GM10847 (cell line): ENCODE data around the gene CTDP1.

Experiments used
- POLR2A ChIP-seq: IDR thresholded peaks from 2 replicates; pipeline ENCODE4 v1.6.1; 2011; ENCODE audit not compliant: insufficient read length; ENCODE audit errors: extremely low read depth

The CTDP1 gene

DNA sequence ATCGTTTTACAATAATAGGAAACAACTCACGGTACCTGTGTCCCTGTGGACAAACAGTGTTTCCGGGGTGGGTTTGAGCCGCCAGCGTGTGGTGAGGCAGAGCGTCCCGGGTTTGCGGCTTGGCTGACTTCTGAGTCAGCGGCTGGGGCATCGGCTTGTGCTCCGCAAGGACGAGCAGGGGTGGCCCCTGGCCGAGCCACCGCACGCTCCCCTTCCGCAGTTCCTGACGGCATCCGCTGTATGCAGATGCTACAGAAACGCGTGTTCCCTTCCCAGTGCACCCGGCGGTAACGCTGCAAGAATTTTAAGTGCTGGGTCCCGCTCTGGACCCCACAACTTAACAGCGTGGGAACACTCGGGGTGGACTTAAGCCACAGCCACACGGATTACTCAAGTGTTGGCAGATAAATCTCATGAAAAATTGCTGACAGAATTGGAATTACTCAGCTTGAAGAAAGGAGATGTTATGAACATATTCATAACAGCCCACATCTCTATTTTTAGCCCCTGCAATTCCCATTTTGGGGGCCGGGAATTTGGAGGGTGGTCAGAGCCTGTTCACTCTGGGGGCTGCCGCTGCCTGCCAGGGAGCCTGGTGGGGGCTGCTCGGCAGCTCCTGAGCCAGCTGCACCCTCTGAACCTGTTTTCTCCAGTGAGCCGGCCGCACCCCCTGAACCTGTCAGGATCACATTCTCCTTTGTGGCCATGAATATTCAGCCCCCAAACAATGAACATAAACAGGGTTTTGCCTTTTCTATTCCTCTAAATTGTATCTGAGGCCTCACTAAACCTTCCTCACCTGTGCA is 105.6 kb downstream of the CTDP1 start:
- TF ChIP-seq POLR2A, result no peak

DNA sequence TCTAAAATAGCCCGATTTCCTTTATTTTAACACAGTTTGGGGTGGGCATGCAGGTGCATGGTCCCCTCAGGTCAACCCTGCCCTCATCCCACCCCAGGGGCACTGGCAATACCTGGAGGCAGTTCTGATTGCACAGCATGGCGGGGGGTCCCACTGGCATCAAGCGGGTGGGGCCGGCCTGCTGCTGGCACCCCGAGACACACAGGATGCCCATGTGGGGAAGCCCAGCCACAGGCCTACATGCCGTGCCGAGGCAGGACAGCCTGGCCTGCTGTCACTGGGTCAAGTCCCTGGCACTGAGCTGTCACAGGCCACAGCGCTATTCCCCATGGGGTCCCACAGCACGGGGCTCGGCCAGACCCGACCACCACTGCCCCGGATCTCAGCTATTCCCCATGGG is 106.2 kb downstream of the CTDP1 start:
- no peak for TF ChIP-seq POLR2A

DNA sequence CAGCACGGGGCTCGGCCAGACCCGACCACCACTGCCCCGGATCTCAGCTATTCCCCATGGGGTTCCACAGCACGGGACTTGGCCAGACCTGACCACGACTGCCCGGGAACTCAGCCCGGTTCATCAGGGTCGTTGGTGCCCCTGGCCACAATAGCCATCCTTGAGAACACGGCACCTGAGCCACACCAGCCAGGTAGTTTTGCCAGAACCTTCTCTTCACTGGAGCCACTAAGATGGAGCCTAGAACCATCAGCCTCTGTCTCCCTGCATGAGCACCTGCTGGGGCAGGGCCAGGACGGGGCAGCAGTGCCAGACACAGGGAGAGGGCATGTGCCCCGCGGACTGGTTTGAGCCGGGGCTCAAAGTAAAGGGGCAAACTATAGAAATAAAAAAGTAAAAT is 106.7 kb downstream of the CTDP1 start:
- TF ChIP-seq POLR2A, result no peak

DNA sequence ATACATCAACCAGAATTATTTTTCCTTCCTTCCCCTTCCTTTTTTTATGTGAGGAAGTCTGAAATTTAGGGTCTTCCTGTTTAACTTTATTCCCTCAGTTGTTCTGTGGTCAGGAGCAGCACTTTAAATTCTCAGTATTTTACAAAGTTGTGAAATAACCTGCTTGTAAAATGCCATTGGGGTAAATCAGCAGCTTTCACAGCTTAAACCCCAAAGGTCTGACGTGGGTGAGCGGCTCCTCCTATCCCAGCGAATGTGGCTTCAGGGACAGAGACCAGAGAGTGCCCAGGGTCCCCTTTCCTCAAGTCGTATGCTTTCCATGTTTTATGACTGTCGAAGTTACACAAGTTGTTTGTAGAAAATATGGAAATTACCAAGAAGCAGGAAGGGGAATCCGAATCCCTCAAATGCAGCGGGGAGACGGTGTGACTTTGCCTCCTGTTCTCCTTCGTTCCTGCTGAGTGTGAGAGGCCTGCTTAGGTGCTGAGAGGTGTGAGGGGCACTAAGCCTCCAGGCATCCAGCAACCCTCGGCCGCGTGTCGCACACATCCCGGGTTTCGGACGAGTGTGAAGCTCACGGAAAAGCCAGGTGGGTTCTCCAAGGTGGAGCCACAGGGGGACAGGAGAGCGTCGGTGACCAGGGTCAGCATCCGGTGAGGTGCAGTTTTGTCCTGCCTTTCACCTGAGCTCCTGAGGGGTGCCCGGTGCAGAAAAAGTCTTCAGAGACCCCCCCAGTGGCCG is 107.4 kb downstream of the CTDP1 start:
- TF ChIP-seq POLR2A, result no peak

DNA sequence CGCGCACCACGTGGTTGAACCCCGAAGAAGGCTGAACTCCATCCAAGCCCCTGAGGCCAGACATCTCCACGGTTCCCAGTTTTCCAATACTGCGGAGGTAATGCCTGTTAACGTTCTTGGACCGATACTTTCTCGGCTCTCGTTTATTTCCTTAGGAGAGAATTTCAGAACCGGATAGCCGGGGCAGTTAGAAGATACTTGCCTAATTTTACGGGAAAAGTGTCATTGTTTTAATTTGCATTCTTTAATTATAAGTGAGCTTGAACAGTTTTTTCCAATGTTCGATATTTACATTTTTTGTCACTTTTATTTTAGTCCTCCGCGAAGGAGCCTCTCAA is 107.9 kb downstream of the CTDP1 start:
- no peak for TF ChIP-seq POLR2A

DNA sequence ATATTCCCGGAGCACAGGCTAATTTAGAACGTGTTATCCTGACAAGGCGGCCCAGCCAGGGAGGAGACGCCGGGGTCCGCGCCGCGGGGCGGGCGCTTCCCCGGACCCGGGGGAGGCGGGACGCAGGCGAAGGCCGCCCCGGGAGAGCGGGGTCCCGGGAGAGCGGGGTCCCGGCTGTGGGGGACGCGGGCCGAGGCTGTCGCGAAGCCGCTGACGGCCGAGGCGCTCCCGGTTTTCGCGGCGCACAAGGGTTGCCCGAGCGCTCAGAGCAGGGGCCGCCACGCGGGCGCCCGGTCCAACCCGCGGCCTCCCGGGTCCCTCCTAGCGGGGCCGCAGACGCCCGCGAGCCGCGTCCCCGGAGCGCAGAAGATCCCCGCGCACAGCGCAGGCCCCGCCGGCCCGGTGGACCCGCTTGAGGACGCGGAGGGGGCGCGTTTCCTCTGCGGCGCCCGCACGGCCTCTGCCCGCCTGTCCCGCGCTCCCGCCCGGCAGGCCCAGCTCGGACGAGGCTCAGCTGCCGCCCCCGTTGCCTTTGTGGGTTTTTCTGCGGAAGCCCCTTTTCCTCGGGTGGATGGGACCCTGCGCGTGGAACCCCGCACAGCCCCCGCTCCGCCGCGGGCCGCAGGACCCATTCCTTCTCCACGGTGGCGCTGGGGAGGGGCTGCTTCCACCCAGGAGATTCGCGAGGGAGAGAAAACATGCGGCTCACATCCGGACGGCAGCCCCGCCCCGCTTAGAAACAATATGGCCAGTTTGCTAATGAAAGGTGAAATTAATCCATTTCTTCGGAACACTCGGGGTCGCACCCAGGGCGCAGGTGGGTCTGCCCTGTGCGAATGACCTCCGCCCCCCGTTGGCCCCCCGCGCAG is 108.5 kb downstream of the CTDP1 start:
- no peak for TF ChIP-seq POLR2A

DNA sequence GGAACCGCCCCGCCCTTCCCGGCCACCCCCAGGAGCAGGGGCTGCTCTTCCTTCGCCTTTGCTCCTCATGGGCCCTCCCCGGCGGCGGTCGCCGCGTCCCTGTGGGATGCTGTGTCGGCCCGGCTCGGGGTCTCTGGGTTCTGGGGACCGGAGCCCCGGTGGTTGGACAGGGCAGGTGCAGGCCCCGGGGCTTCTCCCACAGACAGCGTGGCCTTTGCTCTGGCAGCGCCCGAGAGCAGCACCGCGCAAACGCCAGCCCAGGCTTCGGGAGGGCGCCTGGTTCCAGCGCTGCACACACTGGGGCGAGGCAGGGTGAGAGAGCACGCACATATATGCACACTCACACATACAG is 109.1 kb downstream of the CTDP1 start:
- TF ChIP-seq POLR2A, result no peak

DNA sequence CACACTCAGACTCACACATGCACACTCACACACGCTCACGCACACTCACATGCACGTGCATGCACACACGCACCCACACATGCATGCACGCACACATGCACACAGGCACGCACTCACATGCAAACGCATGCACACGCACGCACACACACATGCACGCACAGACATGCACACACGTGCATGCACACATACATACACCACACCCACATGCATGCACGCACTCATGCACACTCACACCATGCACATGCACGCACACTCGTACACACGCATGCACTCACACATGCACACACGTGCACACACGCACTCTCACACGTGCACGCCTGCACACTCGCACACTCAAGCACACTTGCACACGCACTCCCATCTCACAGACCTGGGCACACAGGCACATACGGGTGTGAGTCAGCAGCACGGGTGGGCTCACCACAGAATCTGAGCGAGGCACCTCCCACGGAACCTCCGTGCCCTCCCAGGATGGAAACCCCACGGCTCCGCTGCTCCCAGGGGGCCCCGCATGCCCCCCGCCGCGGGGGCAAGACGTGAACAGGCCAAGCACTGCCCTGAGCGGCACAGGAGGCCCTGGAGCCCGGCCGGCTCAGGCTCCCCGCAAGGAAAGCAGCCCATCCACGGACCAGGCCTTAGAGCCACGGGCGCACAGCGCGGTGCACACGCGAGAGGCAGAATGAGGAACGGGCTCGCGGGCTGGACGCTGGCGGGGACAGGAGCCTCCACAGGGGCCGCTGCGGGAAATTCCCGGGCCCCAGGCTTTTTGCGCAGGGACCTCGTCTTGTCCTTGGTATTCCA is 109.7 kb downstream of the CTDP1 start:
- TF ChIP-seq POLR2A, result no peak

DNA sequence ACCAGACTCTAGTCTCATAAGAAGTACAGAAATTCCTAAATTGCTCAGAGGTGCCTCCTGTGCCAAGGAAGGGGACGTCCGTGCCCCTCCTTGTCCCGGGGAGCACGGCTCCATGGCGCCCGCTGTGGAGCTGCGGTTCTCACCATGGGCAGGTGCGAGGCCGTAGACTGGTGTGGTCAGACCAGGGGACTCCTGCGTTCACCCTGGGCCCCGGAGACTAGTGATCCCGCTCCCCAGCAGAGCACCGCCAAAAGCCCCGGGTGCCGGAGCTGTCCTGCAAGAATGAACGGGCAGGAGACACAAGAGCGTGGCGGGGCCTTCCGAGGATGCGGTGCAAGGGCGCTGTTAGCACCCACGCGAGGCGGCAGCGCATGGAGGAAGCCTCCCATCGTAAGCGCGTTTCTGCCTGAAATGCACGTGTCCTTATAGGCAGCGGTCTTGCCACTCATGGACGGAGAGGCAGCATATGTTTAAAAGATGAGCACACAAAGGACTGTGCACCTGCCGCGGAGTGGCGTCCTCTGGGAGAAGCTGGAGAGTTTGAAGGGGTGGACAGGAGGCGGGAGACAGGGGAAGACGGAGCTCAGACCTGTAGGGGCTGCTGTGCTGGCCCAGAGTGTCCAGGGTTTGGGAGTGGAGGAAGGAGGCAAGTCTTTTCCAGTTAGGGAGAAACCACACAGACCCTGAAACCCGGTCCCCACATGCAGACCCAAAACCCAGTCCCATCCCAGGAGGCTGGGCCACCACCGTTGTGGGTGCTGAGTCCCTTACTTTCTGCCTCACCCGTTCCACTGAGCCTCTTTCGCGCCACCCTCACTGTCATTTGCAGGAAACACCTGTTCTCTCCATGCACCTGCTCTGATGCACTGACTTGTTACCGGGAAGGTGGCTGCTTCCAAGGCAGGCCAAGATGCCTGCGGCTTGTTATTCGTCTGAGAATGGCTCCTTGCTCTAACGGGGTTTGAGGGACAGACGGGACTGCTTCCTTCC is 110.6 kb downstream of the CTDP1 start:
- TF ChIP-seq POLR2A, result no peak

DNA sequence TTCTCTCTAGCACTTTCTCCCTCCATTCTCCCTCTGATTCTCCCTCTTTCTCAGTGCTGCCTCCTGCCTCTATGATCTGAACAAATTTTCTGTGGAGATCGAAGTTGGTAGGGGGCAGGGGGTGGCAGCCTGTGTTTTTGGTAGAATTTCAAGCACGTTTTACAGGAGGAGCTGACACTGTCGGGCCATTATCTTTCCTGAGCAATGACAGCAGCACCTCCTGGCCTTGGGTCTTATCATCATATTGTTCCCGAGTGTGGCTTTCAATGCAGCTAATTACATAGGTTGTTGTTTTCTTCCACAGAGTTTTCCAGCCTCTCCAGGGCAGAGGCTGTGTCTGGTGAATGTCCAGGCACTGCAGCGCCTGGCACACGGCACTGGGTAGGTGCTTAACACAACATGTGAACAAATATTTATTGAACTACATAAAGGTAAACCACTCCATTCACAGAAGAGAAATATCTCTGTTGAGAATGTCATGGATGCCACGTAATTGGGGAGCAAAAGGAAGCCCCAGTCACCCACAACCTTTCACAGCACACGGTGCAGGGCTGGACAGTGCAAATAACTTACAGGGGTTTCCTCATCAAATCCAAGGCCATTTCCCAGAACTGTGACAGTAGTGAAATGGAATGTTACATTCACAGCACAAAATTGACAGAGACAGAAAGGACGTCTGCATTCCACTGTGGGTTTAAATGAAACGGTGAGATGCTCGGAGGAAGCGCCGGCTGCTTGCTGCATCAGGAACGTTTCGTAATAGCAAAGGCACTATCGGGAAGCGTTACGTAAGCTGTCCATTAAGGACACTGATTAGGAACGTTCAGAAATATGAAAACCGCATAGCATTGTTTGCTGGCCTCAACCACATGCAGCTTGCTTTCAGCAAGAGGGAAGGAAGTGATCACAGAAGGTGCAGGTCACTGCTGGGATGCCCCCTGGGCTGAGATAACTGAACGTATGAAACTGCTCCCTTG is 111.7 kb downstream of the CTDP1 start:
- no peak for TF ChIP-seq POLR2A

DNA sequence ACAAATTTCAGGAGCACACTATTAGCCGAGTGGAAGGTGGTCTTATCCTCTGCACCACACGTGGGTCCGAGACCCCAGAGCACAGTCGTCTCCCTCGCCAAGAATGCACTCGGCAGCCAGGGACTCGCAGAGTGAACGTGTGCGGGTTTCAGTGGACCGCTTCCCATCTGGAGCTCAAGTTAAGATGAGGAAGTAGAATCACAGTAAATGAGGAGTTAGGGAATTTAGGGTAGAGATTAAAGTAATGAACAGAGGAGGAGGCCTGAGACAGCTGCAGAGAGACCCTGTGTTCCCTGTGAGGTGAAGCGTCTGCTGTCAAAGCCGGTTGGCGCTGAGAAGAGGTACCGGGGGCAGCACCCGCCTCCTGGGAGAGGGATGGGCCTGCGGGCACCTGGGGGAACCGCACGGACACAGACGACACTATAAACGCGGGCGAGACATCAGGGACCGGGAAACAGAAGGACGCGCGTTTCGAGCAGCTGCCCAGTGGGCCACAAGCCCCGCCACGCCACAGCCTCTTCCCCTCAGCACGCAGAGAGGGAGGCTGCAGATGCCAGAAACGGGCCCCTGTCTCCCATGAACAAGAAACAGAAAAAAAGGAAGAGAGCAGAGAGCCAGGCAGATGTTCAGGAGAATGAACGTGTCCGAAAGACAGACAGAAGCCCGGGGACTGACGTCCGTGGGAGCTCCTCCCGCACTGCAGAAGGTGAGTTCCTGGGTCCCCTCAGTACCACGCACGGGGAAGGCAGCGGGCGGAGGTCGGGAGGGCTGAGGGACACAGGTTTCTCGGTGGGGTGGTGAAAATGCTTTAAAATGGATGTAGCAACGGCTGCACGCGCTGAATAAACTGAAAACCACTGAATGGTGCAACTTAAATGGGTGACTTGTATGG is 112.7 kb downstream of the CTDP1 start:
- TF ChIP-seq POLR2A, result no peak

DNA sequence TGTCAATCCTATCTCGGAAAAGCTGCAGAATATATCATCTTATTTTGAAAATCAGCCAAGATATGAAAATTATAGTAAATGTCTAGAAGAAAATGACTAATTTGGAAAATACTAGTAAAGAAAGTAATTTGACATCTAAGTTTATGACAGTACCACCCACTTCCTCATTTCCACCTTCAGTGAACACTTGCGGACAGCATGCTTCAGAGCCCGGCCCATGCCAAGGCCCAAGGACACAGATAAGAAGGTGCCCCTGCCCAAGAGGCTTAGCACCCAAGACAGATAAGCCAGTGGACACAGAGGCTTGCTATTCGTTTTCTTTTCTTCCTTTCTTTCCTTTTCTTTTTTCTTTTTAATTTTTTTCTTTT is 113.4 kb downstream of the CTDP1 start:
- no peak for TF ChIP-seq POLR2A
